Activated naive CD4-positive, alpha-beta T cell treated with anti-CD3 and anti-CD28 coated beads, Interleukin-2, amount 50 U/mL, for 72 hours (primary cell): Measurements from ENCODE around the gene C1RL. TPM values are rescaled to one million over a fixed set of nuclear protein-coding genes. Genes with fewer than 3 reads are reported as not detected.
"Not testable (repeated sequence)": the region's sequence is repeated elsewhere in the genome, so short reads cannot be mapped to it uniquely, and the experiment has no call there.

Experiments
- ATAC-seq, 2 donors: fragments of 150-1000 bp; cut with Tn5 transposase; 2 replicates each; pipeline ENCODE4 v1.10.0; 2021; ENCODE audit warnings: mild to moderate bottlenecking in 2 of 2, moderate library complexity in 2 of 2
- DNase-seq, 2 donors: peaks; one replicate each; pipeline ENCODE4 v3.0.0; 2021 to 2022; ENCODE audit warnings: low spot score in 2 of 2
- H3K27ac Mint-ChIP-seq, 2 donors: one replicate each; pipeline ENCODE4 v1.8.0; 2022; ENCODE audit warnings: mild to moderate bottlenecking in 2 of 2, mixed read lengths in 2 of 2
- H3K36me3 Mint-ChIP-seq, 2 donors: one replicate each; pipeline ENCODE4 v1.8.0; 2022; ENCODE audit warnings: mixed read lengths in 2 of 2
- H3K9me3 Mint-ChIP-seq, 2 donors: one replicate each; pipeline ENCODE4 v1.8.0; 2022; ENCODE audit warnings: mixed read lengths in 2 of 2
- total RNA-seq, 2 donors: library from RNA; stranded (reverse); gene quantifications; one replicate each; pipeline ENCODE4 v1.2.3, GENCODE V29; 2022

The C1RL gene
- total RNA-seq, 2 donors from 2014 or later: 18.6 to 21.8 TPM

DNA sequence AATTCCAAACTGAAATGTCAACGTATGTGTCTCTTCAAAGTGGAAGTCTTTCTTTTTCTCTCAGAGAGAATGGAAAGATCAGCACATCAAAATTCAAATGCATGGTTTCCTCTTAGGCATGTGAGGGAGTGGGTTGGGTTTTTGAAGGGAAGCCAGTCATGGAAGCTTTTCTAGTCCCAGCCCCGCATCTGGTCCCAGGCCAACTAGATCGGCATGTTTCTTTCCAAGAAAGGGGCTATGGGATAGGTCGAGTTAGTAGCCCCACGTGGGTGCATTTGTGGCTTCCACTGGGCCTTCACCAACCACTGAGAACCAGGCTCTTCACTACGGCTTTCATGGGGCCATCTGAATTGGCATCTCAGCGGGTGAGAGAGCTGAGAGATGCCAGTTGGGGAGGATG lies 41.9 kb downstream of the C1RL start:
- DNase-seq (no peak), ATAC-seq (no peak)
- H3K36me3 Mint-ChIP-seq: no peaks in the 10 kb centered on the region
- H3K27ac Mint-ChIP-seq: no peak overlapping the region
- no peaks in the 10 kb centered on the region for H3K9me3 Mint-ChIP-seq

DNA sequence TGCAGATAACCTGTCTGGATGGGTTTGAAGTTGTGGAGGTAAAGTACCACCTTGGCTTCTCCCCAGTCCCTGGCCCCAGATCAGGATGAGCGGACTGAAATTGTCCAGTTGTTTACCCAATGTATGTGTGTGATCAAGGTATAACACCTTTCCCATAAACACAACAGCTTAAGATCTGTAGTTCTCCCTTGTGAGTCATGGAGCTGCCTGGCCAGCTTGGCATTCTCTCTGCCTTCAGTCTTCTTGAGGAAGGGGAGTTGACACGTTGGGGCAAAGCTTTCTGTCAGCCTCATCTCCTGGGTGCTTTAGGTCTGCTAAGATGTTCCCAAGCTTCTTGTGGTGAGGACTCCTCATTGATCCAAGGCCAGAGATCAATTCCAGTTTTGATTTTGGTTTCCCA lies 42.4 kb downstream of the C1RL start:
- no peaks in the 10 kb centered on the region for H3K36me3 Mint-ChIP-seq
- DNase-seq (no peak), ATAC-seq (no peak)
- no peak overlapping the region for H3K27ac Mint-ChIP-seq
- H3K9me3 Mint-ChIP-seq: no peaks in the 10 kb centered on the region

DNA sequence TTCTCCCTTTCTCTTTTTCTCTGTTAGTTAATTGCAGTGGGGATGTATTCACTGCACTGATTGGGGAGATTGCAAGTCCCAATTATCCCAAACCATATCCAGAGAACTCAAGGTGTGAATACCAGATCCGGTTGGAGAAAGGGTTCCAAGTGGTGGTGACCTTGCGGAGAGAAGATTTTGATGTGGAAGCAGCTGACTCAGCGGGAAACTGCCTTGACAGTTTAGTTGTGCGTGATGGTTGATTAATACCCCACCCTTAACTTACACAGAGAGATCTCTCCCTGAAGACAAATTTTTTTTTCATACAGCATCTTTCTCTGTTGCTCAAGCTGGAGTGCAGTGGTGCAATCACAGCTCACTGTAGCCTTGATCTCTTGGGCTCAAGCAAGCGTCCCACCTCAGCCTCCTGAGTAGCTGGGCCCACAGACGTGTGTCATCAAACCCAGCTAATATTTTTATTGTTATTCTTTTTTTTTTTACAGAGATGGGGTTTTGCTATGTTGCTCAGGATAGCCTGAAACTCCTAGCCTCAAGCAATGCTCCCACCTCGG lies 43.9 kb downstream of the C1RL start:
- DNase-seq: no peak
- no peaks in the 10 kb centered on the region for H3K9me3 Mint-ChIP-seq
- no peaks in the 10 kb centered on the region for H3K36me3 Mint-ChIP-seq
- H3K27ac Mint-ChIP-seq: no peak overlapping the region
- ATAC-seq: no peak

DNA sequence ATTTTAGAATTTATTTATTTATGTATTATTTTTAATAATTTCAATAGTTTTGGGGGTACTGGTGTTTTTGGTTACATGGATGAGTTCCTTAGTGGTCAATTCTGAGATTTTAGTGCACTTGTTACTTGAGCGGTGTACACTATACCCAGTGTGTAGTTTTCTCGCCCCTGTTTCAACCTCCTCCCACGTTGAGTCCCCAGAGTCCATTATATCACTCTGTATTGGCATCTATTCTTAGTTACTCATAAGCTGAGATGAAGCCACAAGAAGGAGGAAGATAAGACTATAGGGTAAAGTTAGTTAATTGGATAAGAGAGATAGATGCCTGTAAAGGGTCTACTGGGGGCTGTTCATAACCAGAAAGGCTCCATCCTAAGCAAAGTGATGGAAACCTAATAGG lies 44.5 kb downstream of the C1RL start:
- H3K27ac Mint-ChIP-seq: no peak overlapping the region
- no peak for ATAC-seq
- DNase-seq: no peak
- no peaks in the 10 kb centered on the region for H3K36me3 Mint-ChIP-seq
- H3K9me3 Mint-ChIP-seq: no peaks in the 10 kb centered on the region

DNA sequence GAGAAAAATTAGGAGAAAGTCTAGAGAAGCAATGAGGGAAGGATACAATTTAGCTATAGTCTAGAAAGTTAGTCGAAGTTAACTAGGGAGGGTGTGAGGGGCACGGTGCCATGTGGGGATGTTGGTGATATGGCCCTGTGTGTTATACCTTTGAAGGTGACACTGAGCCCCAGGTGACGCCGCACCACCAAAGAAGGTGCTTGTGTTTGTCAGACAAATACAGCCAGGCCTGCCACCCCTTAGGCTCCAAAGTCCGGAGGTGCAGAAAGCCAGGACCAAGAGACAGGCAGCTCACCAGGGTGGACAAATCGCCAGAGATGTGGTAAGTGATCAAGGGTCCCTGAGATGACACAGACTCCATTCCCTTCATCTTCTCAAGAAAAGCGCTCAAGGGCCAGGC lies 47.4 kb downstream of the C1RL start:
- Mint-ChIP-seq H3K36me3 (no peaks in the 10 kb centered on the region), H3K27ac (no peak overlapping the region), H3K9me3 (no peaks in the 10 kb centered on the region)
- ATAC-seq (no peak), DNase-seq (no peak)

DNA sequence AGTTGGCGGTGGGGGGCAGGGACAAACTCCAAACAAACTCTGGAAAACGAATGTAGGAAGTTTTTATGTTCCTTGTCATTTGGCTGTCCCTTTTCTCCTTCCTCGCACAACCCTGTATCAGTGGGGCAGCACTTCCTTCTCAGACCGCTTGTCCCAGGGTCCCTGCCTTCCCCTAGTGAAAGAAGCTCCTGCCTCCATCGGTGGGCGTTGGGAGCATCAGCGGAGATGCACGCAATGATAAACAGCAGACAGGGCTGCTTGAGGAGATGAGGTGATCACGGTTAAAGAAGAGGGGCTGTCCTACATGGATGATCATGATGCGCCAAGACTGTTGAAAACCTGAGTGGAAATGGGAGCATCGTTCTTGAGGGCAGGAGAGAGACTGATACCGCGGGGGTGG lies 47.9 kb downstream of the C1RL start:
- ATAC-seq (no peak), DNase-seq (no peak)
- Mint-ChIP-seq H3K27ac (no peak overlapping the region), H3K9me3 (no peaks in the 10 kb centered on the region), H3K36me3 (no peaks in the 10 kb centered on the region)

DNA sequence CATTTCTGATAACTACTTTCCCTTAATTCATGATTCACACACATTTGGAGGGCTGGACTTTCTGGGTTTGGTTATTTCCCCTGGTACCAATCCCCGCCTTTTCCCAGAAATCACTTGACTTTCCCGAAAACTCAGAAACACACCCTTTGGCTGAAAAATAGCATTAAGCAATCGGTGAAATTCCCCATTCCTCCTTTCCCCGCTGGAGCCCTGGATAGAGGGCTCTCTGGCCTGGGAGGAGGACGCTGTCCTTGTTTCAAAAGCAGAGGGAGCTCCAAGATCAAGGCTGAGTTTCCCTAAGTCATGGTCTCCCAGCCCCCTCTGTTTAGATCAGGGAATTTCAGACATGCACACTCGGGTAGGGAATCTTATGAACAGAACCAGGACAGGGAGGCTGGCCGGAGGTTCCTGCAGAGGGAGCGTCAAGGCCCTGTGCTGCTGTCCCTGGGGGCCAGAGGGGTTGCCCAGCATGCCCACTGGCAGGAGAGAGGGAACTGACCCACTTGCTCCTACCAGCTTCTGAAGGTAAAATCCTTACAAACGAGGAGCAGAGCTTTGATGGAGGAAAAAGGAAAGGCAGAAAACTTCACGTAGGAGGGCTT lies 48.6 kb downstream of the C1RL start, which contains the start of gene C1S:
Gene C1S, plus strand, starts transcription at position 366 of the 602 bp plus-strand sequence. CDS start 1,195 bp downstream, outside the sequence.
- no peaks in the 10 kb centered on the region for H3K36me3 Mint-ChIP-seq
- no peak for DNase-seq
- ATAC-seq: no peak

DNA sequence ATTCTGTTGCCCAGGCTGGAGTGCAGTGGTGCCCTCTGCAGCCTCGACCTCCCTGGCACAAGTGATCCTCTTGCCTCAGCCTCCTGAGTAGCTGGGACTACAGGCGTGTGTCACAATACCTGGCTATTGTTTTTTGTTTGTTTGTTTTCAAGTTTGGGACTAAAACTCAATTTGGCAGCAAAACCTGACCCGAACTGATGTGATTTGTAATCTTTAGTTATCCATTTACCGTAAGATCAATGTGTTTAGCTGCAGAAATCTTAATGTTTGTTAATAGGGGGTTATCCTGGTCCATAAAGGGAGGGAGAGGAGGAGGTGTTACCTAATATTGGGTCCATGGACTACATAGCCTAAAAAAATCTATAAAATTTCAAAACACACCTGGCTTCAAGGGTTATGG lies 49.2 kb downstream of the C1RL start:
- H3K36me3 Mint-ChIP-seq: no peaks in the 10 kb centered on the region
- ATAC-seq: no peak
- no peak for DNase-seq
- no peaks in the 10 kb centered on the region for H3K9me3 Mint-ChIP-seq
- H3K27ac Mint-ChIP-seq: no peak overlapping the region

More for the DNA sequence above, 48.6 kb downstream of the C1RL start, which contains the start of gene C1S:
- Mint-ChIP-seq H3K9me3 (no peaks in the 10 kb centered on the region), H3K27ac (no peak within 1 kb of the TSS)

DNA sequence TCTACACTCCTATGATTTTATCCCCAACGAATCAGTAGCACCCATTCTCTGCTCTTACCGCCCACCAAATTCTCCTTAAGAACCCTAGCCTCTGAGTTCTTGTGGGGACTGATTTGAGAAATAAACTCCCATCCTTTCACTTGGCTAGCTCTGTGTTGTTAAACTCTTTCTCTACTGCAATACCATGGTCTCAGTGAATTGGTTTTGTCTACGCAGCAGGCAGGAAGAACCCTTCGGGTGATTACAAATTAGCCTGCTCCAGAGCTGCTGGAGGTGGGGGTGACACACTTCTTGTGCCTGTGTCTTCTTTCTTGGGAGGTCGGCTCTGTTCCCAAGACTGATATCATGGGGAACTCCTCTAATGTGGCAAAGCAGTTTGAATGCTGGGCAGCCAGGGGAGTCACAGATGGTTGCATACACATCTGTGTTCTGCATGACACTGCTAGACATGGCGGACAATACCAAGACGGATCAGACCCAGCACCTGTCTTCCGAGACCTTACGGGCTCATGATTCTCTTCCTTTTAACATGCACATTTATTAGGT lies 50.1 kb downstream of the C1RL start:
- no peak for DNase-seq
- Mint-ChIP-seq H3K27ac (no peak overlapping the region), H3K9me3 (no peaks in the 10 kb centered on the region), H3K36me3 (no peaks in the 10 kb centered on the region)
- no peak for ATAC-seq

DNA sequence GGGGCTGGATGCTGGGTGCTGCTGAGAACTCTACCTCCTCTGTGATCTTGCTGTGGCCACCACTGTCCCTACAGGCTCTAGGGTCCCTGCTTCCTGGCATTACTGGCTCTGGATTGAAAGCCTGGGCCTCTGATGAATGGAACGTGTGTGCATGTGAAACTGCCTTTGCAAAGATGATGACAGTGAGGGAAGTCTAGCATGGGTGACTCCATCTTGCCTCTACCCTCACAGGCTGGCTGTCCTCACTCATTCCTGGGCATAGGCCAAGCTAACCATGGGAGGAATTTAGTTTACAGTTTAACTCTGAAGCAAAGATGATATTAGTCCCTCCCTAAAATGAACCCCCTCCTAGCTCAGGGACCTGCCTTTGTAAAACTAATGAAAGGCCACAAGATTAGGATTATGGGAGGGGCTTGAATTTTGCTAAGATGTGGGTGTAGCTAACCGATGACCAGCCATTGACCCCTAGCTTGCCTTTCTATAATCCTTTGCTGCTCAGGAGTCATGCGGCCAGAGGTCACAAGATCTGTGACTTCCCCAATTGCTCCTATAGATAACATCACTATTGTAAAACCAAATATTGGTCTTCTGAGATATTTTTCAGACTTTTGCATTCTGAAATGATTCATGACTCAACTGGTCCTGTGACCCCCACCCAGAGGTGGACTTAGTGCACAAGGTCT lies 50.7 kb downstream of the C1RL start:
- Mint-ChIP-seq H3K9me3 (no peaks in the 10 kb centered on the region), H3K27ac (no peak overlapping the region), H3K36me3 (no peaks in the 10 kb centered on the region)
- DNase-seq (no peak), ATAC-seq (no peak)

DNA sequence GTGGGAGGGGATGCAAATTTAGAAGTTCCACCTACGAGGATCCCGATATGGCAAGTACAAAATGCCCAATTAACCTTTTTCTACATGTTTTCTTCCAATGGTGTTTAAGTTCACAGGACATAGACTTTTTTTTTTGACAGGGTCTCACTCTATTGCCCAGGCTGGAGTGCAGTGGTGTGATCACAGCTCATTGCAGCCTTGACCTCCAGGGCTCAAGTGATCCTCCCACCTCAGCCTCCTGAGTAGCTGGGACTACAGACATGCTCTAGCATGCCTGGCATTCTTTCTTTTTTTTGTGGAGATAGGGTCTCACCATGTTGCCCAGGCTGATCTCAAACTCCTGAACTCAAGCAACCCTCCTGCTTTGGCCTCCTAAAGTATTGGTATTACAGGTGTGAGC lies 53.3 kb downstream of the C1RL start:
- not testable (repeated sequence) for H3K27ac Mint-ChIP-seq, H3K9me3 Mint-ChIP-seq, ATAC-seq, H3K36me3 Mint-ChIP-seq, DNase-seq

DNA sequence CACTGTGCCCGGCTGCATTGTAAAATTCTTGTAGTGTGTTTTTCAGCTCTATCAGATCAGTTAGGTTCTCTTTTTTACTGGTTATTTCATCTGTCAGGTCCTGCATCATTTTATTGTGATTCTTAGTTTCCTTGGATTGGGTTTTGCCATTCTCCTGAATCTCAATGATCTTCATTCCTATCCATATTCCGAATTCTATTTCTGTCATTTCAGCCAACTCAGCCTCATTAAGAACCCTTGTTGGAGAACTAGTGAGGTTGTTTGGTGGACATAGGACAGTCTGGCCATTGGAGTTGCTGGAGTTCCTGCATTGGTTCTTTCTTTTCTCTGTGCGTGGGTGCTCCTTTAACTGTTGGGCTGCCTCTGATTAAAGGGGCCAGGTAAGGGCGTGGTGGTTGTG lies 54.1 kb downstream of the C1RL start:
- ATAC-seq (no peak), DNase-seq (no peak)
- Mint-ChIP-seq H3K27ac (no peak overlapping the region), H3K9me3 (no peaks in the 10 kb centered on the region), H3K36me3 (no peaks in the 10 kb centered on the region)

DNA sequence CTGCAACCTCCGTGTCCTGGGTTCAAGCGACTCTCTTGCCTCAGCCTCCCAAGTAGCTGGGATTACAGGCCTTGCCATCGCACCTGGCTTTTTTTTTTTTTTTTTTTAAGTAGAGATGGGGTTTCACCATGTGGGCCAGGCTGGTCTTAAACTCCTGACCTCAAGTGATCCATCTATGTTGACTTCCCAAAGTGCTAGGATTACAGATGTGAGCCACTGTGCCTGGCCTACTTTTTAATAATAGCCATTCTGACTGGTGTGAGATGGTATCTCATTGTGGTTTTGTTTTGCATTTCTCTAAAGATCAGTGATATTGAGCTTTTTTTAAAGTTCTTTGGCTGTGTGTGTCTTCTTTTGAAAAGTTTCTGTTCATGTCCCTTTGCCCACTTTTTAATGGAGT lies 59.0 kb downstream of the C1RL start:
- not testable (repeated sequence) for DNase-seq, H3K27ac Mint-ChIP-seq, H3K36me3 Mint-ChIP-seq, H3K9me3 Mint-ChIP-seq, ATAC-seq

DNA sequence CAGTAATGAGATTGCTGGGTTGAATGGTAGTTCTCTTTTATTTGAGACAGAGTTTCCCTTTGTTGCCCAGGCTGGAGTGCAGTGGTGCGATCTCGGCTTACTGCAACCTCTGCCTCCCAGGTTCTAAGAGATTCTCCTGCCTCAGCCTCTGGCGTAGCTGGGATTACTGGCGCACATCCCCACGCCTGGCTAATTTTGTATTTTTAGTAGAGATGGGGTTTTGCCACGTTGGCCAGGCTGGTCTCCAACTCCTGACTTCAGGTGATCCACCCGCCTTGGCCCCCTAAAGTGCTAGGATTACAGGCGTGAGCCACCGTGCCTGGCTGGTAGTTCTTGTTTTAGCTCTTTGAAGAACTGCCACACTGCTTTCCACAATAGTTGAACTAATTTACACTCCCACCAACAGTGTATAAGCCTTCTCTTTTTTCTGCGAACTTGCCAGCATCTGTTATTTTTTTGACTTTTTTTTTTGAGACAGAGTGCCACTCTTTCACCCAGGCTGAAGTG lies 59.5 kb downstream of the C1RL start:
- not testable (repeated sequence) for H3K27ac Mint-ChIP-seq, H3K36me3 Mint-ChIP-seq, DNase-seq, H3K9me3 Mint-ChIP-seq, ATAC-seq

DNA sequence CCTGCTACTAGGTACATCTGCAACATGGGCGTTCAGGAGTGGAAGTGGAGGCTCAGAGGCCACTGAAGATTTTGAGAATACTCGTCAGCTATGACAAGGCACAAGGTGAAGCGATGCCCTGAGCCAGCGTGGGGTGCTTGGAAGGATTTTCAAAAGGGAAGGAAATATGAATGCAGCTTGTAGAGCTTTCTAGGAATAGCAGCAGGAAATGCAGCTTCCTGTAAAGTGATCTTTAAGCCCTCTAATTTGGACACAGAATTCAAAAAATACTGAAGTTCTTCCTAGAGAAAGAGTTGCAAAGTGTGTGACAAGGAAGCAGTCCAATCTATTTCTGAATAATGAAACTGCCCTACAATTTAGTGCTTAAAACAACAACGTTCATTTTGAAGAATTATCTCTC lies 61.7 kb downstream of the C1RL start:
- DNase-seq (no peak), ATAC-seq (no peak)
- Mint-ChIP-seq H3K36me3 (no peaks in the 10 kb centered on the region), H3K9me3 (no peaks in the 10 kb centered on the region), H3K27ac (no peak overlapping the region)

DNA sequence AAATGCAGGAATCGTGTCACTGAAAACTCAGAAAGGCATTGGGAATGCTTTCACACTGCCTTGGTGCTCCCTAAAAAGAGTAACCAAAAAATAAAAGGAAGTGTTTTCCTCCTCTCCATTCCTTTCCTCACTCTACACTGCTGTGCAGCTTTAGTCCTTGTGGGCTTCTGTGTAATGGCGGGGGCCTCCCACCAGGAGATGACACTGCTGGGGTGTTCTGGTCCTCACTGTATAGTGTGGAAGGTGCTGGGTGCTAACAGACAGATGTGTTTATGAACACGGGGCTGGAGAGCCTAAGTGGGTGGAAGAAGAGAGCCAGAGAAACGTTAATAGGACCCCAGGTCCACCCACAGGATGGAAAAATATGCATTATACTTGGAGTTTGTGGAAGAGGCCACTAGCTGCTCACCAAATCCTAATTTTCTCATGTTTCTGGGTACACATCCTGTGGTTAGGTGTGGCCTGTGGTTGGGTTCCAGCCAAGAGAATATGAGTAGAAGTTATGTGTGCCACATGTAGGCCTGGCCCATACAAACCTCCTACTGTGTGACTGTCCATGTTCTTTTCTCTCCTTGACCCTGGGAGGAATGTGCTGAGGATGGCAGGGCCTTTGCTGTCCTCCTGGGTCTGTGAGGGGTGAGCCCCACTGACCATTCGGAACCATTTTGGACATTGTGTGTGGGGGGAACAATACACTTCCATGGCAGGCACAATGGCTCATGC lies 62.5 kb downstream of the C1RL start:
- DNase-seq: no peak
- no peak for ATAC-seq
- no peak overlapping the region for H3K27ac Mint-ChIP-seq
- no peaks in the 10 kb centered on the region for H3K9me3 Mint-ChIP-seq
- H3K36me3 Mint-ChIP-seq: no peaks in the 10 kb centered on the region

DNA sequence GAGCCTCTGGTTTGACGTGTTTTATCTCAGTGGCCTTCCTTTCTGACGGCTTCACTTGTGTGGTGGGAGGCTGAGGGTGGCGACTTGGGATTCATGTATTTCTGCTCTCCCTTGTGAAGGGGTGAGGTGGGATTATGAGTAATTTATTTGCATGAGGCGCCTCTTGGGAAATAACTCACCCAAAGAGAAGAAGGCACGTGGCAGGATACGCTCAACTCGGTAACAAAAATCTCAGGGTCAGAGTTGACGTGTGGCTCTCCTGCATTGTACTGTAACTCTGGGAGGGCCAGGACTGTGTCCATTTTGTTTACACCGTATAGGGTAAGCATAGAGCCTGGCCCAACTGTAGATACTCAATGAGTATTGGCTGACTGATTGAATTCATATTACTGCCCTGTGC lies 63.1 kb downstream of the C1RL start:
- Mint-ChIP-seq H3K9me3 (no peaks in the 10 kb centered on the region), H3K36me3 (no peaks in the 10 kb centered on the region), H3K27ac (no peak overlapping the region)
- ATAC-seq (no peak), DNase-seq (no peak)
